ENCODE measurements around the gene OXCT2. TPM values are rescaled to one million over a fixed set of nuclear protein-coding genes. Genes with fewer than 3 reads are reported as not detected.
"Not testable (repeated sequence)": the region's sequence is repeated elsewhere in the genome, so short reads cannot be mapped to it uniquely, and the experiment has no call there.

Gene OXCT2
- total and polyA plus RNA-seq, 4 donors = 0.11 to 0.47 (median 0.15) TPM

GRCh38 chr1:39798859-39799769 is 28.0 kb upstream of the OXCT2 start:
- TF ChIP-seq CTCF (IDR thresholded peaks at IDR 0.05; ENCODE audit: low read depth, low read length, missing input control) = peak; percentile 24
- not testable (repeated sequence) for H3K4me1 ChIP-seq (ENCODE audit: control insufficient read depth in 4 of 4, insufficient read depth in 4 of 4, low read length in 3 of 4); H3K9ac ChIP-seq (ENCODE audit: low read depth in 1 of 2, low read length in 2 of 2); H3K4me3 ChIP-seq (ENCODE audit: low read depth in 1 of 3, low read length in 3 of 3); H3K9me3 ChIP-seq (ENCODE audit: control insufficient read depth in 4 of 4, low read length in 3 of 4); H3K27me3 ChIP-seq (ENCODE audit: control insufficient read depth in 4 of 4, insufficient read depth in 4 of 4, low read length in 3 of 4); H3K27ac ChIP-seq (ENCODE audit: low read depth in 1 of 2, low read length in 2 of 2); H3K36me3 ChIP-seq (ENCODE audit: control insufficient read depth in 4 of 4, insufficient read depth in 3 of 4, low read depth in 1 of 4, low read length in 3 of 4)
- WGBS = 42% methylated on average over 22 of the region's 26 CpGs
- peak; percentile 75 for DNase-seq (ENCODE audit: low spot score)

- no peak overlapping the region for H3K9ac ChIP-seq (ENCODE audit: low read depth in 1 of 2, low read length in 2 of 2)
- no peak for DNase-seq (ENCODE audit: low spot score)
- no peaks in the 10 kb centered on the region for H3K27me3 ChIP-seq (ENCODE audit: control insufficient read depth in 4 of 4, insufficient read depth in 4 of 4, low read length in 3 of 4)
- no peak overlapping the region for H3K4me3 ChIP-seq (ENCODE audit: low read depth in 1 of 3, low read length in 3 of 3)
- 22% methylated on average over 1 of the region's 1 CpG for WGBS
- TF ChIP-seq SP1 (IDR thresholded peaks at IDR 0.05) (no peak), YY1 (IDR thresholded peaks at IDR 0.05) (no peak), CTCF (IDR thresholded peaks at IDR 0.05; ENCODE audit: low read depth, low read length, missing input control) (no peak), EGR1 (IDR thresholded peaks at IDR 0.05; ENCODE audit: low read depth in 2 of 2) (no peak), FOXA2 (IDR thresholded peaks at IDR 0.05) (no peak), FOXA1 (IDR thresholded peaks at IDR 0.05) (no peak), JUND (IDR thresholded peaks at IDR 0.05) (no peak), HNF4G (IDR thresholded peaks at IDR 0.05) (no peak), ZBTB33 (IDR thresholded peaks at IDR 0.05) (no peak), GABPA (IDR thresholded peaks at IDR 0.05 in 1 of 2, conservative IDR thresholded peaks at IDR 0.05 in 1 of 2) (no peak)
- no peaks in the 10 kb centered on the region for H3K36me3 ChIP-seq (ENCODE audit: control insufficient read depth in 4 of 4, insufficient read depth in 3 of 4, low read depth in 1 of 4, low read length in 3 of 4)
- H3K27ac ChIP-seq (ENCODE audit: low read depth in 1 of 2, low read length in 2 of 2) = no peak overlapping the region
- H3K4me1 ChIP-seq (ENCODE audit: control insufficient read depth in 4 of 4, insufficient read depth in 4 of 4, low read length in 3 of 4) = peaks cover 0 to 3% (median under 1%) of the 10 kb centered on the region in 4 donors
- no peaks in the 10 kb centered on the region for H3K9me3 ChIP-seq (ENCODE audit: control insufficient read depth in 4 of 4, low read length in 3 of 4)
These were observed 24.5 kb upstream of the OXCT2 start for GRCh38 chr1:39795651-39796050.

- H3K4me3 ChIP-seq (ENCODE audit: low read depth in 1 of 3, low read length in 3 of 3) = no peak overlapping the region
- TF ChIP-seq REST (IDR thresholded peaks at IDR 0.05) (no peak), YY1 (IDR thresholded peaks at IDR 0.05) (no peak), JUND (IDR thresholded peaks at IDR 0.05) (no peak)
- 92% methylated on average over 2 of the region's 2 CpGs for WGBS
These were observed 20.7 kb upstream of the OXCT2 start for GRCh38 chr1:39791838-39792237.

More at GRCh38 chr1:39791838-39792237, 20.7 kb upstream of the OXCT2 start:
- no peak for DNase-seq (ENCODE audit: low spot score)
- peaks cover 0 to 6% (median 4%) of the 10 kb centered on the region in 4 donors for H3K4me1 ChIP-seq (ENCODE audit: control insufficient read depth in 4 of 4, insufficient read depth in 4 of 4, low read length in 3 of 4)
- no peaks in the 10 kb centered on the region for H3K36me3 ChIP-seq (ENCODE audit: control insufficient read depth in 4 of 4, insufficient read depth in 3 of 4, low read depth in 1 of 4, low read length in 3 of 4)
- H3K9me3 ChIP-seq (ENCODE audit: control insufficient read depth in 4 of 4, low read length in 3 of 4) = no peaks in the 10 kb centered on the region
- H3K27ac ChIP-seq (ENCODE audit: low read depth in 1 of 2, low read length in 2 of 2) = no peak overlapping the region
- H3K27me3 ChIP-seq (ENCODE audit: control insufficient read depth in 4 of 4, insufficient read depth in 4 of 4, low read length in 3 of 4) = no peaks in the 10 kb centered on the region
- no peak overlapping the region for H3K9ac ChIP-seq (ENCODE audit: low read depth in 1 of 2, low read length in 2 of 2)
